GM18870 (cell line): Measurements from ENCODE around the gene OTOP2.
"Not testable (repeated sequence)": the region's sequence is repeated elsewhere in the genome, so short reads cannot be mapped to it uniquely, and the experiment has no call there.

Experiments used
- ATAC-seq: cut with Tn5 transposase; IDR thresholded peaks from one replicate; pipeline ENCODE4 v1.9.1; 2021; ENCODE audit warnings: moderate library complexity; ENCODE audit not compliant: unreplicated experiment

The OTOP2 gene

DNA sequence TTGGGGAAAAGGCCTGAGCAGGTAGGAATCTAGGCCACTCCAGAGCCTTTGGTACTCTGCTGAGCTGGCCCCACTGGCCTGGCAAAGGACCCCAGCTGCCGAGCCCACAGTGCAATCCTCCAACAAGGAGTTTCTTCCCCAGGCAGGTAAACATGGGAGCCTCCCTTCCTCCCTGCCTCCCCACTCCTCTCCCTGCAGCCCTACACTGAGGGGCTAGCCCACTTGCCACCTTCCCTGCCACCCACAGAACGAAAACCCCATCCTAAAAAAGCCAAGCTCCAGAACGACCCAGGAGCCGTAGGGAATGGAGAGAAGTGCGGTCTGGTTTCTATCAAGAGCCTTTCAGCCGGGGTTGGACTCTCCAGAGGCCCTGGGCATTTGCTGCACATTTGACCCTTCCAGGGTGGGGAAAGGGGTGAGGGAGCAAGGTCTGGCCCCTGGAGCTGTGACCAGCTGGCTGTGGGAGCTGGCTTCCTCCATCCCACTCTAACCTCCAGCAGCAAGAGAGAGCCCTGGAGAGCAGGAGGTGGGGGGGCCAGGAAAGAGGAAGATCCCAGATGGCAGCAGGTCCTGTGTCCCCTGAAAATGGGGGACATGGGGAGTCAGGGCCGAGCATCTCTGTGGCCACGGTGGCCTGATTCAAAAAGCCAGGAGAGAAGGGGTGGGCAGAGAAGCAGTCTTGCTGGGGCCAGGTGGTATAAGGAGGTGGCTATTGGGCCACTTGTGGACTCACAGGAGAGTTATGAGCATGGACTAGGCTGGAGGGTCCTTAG lies 47.2 kb downstream of the OTOP2 start:
- no peak for ATAC-seq

DNA sequence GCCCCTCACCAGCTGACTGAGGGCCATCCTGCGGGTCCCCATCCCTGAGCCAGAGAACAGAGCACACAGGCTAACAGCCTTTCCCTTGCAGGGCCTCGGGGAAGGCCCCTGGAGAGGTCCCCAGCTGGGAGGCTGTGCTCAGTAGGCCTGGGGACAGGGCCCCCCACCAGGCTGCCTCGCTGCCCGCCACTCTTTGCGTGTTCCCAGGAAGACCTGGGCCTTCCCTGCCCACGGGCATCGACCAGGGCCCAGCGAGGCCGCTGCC lies 47.7 kb downstream of the OTOP2 start:
- no peak for ATAC-seq

DNA sequence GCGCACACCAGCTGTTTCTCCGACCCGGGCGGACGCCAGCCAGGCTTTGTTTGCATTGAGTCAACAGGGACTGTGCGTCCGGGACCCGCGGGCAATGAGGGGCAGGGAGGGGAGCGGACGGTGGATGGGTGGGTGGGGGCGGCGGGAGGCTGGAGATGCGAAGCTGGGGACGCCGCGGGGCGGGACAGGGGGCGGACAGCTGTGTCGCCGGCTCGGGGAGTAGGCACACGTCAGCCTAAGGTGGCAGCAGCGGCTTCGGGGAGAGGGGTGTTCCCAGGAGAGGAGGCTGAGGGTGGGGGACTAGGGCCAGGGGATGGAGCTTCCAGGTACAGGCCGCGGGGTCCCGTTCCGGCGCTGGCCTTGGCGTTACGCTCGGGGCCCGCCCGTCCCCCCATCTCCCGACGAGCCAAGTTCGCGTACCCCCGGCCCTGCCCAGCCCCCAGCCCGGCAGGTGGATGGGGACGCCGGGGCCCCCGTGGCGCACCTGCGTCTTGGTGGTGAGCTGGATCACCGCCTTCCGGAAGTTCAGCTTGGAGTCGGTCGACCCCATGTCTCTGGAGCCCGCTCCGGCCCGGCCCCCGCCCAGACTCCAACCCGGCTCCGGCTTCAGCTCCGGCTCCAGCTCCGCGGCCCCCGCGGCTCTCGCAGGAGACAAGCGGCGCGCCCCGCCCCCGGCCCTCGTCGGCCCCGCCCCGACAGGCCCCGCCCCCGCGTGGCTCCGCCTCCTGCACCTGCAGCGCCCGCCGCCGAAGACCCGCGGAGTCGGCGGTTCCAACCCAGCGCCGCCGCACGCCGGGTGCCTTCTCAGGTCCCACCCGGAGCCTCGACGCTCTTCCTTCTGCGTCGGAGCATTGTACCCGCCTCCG lies 48.3 kb downstream of the OTOP2 start, which contains the start of gene HID1:
HID1 (minus strand) TSS at position 653 of the 866 bp plus-strand sequence; CDS start at position 550, 103 bp downstream.
- no peak for ATAC-seq

DNA sequence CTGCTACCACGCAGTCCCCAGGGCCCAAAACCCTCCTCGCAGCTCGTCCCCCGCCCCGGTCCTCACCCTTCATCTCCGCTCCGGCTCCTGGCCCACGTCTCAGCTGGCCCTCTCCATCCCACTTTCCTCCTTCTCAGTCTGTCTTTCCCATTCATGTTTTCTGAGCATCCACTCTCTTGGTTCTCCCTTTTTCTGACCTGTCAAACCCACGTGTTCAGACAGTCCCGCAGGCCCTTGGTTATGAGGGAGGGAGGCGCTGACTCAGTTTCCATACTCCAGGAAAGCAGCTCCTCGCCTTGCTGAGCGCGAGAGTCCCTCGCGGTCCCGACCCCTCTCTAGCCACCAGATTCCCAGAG lies 48.9 kb downstream of the OTOP2 start:
- ATAC-seq = no peak

DNA sequence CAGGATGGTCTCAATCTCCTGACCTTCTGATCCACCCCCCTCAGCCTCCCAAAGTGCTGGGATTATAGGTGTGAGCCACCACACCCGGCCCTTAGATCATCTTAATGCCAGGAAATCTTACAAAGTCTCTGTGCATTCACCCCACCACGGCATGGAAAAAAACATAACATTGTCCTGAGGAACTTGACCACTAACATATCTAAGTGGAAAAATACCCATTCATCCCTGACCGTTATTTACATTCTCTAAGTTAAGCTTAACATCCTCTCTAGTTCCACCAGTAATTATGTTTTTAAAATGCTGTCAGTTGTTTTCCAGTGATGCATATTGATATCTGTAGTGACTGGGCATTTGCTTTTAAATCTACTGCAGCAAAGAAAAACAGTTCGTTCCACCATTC lies 51.9 kb downstream of the OTOP2 start:
- ATAC-seq = no peak

DNA sequence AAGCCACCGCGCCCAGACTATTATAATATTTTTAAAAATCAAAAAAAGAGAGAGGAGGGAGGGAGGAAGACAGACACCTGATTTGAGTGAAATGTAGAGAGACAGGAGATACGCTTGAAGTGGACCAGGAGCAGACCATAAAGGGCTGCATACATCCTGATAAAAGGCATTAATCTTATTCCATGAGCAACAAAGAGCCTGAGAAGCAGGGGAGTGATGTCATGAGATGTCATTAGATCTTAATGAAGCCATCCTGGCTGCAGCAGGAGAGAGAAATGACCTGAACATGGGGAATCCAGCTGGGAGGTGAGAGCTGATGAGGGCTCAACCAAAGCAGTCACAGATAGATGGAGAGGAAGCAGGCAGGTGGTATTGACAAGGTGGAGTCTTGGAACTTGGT lies 53.7 kb downstream of the OTOP2 start:
- ATAC-seq = no peak

DNA sequence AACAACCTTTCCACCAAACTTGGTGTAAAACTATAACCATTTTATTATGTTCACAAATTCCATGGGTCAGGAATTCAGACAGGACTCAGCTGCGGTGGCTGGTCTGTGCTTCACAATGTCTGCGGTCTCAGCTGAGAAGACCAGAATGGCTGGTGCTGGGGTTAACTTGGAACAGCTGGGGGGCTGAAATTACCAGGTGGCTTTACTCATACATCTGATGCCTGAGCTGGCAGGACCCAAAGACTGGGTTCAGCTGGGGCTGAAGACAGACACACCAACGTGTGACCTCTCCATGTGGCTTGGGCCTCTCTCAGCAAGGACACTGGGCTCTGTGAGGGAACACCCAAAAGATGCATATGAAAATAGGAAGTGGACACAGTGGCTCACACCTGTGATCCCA lies 54.2 kb downstream of the OTOP2 start:
- no peak for ATAC-seq

DNA sequence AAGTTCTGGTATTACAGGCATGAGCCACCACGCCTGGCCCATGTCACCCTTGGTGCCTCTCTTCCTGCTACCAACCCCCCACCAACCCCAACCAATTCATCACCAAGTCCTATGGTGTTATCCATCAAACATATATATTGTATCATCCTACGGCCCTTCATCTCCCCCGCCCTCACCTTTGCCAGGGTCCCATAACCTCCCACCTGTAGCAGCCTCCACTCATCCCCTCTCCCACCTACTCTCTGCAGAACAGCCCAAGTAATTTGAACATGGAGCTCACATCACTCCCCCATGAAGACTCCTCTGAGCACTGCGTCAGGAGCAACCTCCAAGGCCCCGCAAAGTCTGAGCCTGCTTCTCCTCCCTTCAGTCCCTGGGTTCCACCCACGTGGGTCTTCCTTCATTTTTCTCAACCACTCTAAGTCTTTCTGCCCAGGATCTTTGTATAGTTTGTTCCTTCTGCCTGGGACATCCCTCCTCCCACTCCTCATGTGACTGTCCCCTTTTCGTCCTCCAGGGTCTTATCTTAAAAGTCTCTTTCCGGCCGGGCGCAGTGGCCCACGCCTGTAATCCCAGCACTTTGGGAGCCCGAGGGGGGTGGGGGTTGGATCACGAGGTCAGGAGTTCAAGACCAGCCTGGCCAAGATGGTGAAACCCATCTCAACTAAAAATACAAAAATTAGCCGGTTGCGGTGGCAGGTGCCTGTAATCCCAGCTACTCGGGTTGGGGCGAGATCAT lies 55.5 kb downstream of the OTOP2 start:
- ATAC-seq = no peak

DNA sequence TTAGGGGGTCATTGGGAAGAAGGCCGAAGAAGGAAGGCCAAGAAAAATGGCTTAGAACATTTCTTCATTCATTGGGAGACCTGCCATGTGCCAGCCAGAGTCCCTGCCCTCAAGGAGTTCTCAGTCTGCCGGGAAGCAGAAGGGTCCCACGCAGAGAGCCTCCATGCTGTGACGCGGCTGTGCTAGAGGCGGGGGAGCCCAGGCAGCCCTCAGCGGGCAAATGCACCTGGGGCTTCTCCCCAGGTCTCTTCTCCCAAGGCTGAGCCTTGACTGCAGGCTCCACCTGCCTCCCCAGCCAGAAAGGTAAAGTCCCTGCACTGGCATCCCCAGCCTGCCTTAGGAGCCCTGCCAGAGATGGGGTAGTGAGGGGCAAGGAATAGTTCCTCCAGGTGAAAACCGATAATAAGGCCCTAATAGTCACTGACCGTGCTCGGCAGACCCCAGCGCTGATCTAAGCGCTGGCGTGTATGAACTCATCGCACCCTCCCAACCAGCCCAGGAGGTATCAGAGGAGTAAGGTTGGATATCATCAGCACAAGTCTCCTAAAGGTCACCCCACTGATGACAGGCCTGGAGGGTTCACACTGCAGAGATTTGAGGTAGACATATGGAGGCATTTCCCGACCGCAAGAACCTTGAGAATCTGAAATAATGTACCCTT lies 57.4 kb downstream of the OTOP2 start:
- no peak for ATAC-seq

DNA sequence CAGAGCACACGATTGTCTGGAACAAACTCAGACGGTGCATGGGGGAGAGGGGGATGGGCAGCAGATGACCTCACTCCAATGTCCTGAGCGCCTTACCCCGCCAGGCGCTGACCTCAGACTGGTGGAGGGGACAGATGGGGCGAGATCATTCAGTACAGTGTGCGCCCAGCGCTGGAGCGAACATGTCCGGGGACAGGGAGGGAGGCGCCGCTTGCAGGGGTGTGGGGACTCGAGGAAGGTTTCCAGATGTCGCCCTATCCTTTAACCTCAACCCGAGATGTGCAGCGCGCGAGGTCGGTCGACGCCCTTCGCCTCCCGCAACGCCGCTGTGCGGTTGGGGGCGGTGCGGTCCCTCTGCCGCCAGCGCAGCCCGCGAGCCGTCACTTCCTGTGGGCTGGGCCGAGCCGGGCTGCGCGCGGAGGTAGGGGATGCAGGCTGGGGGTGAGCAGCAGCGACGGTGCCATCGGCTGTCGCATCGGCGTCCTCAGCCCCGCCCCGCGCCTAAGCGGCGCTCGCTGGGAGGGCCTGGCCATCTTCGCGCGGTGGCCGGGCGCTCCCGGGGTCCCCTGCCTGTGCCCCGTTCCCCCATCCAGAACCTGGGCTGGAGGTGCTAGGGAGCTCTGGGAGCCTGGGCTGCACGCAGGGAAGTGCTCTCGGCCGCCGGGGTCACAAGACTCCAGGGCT lies 58.0 kb downstream of the OTOP2 start:
- no peak for ATAC-seq

DNA sequence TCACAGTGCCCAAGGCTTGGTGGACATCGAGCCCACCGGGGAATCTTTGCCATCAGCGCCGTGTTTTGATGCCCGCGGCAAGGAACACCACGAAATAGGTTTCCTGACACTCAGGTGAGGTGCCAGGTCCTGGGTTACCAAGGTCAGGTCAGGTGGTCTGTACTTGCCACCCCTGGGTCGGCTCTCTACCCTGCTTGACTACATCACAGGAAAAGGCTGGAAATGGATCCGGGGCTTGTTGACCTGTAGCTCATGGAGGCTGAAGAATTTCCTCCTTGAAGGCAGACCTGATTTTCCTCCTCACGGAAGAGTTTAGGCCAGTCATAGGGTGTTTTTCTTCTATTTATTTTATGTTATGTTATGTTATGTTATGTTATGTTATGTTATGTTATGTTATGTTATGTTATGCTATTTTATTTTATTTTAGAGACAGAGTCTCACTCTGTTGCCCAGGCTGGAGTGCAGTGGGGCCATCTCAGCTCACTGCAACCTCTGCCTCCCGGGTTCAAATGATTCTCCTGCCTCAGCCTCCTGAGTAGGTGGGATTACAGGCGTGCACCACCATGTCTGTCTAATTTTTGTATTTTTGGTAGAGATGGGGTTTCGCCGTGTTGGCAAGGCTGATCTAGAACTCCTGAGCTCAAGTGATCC lies 58.7 kb downstream of the OTOP2 start:
- not testable (repeated sequence) for ATAC-seq
